ENCODE data around the gene EXOSC5.

DNA sequence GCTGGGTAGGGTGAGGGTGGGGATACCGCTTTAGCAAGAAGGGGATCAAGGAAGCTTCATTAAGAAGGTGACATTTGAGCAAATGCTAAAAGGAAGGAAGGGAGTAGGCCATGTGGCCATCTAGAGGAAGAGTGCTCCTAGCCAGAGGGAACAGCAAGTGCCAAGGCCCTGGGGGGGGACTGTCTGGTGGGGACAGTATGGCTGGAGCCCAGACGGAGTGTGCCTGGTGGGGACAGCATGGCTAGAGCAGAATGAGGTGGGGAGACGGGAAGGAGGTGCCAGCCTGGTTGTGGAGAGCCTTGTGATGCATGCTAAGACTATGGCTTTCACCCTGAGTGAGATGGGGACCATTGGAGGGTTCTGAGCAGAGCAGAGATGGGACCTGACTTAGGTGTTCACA lies 41.4 kb downstream of the EXOSC5 start:
- TF ChIP-seq, protein P1, sequence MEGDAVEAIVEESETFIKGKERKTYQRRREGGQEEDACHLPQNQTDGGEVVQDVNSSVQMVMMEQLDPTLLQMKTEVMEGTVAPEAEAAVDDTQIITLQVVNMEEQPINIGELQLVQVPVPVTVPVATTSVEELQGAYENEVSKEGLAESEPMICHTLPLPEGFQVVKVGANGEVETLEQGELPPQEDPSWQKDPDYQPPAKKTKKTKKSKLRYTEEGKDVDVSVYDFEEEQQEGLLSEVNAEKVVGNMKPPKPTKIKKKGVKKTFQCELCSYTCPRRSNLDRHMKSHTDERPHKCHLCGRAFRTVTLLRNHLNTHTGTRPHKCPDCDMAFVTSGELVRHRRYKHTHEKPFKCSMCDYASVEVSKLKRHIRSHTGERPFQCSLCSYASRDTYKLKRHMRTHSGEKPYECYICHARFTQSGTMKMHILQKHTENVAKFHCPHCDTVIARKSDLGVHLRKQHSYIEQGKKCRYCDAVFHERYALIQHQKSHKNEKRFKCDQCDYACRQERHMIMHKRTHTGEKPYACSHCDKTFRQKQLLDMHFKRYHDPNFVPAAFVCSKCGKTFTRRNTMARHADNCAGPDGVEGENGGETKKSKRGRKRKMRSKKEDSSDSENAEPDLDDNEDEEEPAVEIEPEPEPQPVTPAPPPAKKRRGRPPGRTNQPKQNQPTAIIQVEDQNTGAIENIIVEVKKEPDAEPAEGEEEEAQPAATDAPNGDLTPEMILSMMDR (conservative IDR thresholded peaks at IDR 0.05; ENCODE audit: low read length): no peak
- TF ChIP-seq EZH2phosphoT487 (IDR thresholded peaks at IDR 0.05; ENCODE audit: borderline replicate concordance, low read depth, low read length): no peak
